ENCODE measurements around the gene DMD. TPM values are rescaled to one million over a fixed set of nuclear protein-coding genes. Genes with fewer than 3 reads are reported as not detected.

The DMD gene
- total RNA-seq, 2 experiments from 2014 or later, result 0.20 to 0.47 TPM

DNA sequence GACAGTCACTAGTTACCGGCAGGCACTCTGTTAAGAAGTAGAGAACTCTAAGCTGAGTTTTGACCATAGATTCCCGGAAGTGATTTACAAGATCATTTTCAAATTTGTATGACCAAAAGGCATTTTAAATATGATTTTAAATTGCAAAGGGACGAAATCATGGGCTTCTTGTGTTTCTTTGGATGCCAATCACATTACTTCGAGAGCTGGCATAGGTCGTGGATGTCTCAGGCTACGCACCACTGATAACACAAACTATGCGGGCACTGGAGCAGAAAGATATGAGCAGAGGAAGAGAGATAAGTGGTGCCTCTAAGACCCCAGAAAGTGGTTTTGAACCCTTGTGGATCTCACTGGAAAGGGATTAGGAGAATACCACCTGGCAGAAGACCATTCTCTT lies 1845.3 kb downstream of the DMD start:
- H3K27me3 ChIP-seq (ENCODE audit: control insufficient read depth in 1 of 2, insufficient read depth in 2 of 2, low read length in 2 of 2), result no peaks in the 10 kb centered on the region
- POLR2A ChIA-PET, result interaction anchor here (0.7 kb wide), 1 partner anchor 328 kb away, joined by 3 read pairs; no protein-coding TSS in a partner anchor
- ATAC-seq (ENCODE audit: poor library complexity) (no peak), DNase-seq (no peak)
- H3K9me3 ChIP-seq (ENCODE audit: control insufficient read depth in 1 of 2, insufficient read depth in 1 of 2, low read length in 2 of 2), result no peaks in the 10 kb centered on the region
- H3K4me3 ChIP-seq (ENCODE audit: low read length), result no peak overlapping the region
- CTCF ChIA-PET, result no interaction called here
- no peaks in the 10 kb centered on the region for H3K9me3 Mint-ChIP-seq
- no peaks in the 10 kb centered on the region for H3K36me3 ChIP-seq (ENCODE audit: insufficient read depth, low read length)
- H3K27ac ChIP-seq (ENCODE audit: low read depth in 1 of 2, low read length in 2 of 2), result no peak overlapping the region
- no peaks in the 10 kb centered on the region for H3K4me1 ChIP-seq (ENCODE audit: insufficient read depth, low read length)
- no peaks in the 10 kb centered on the region for H3K36me3 Mint-ChIP-seq (ENCODE audit: low read depth)
- H3K27ac Mint-ChIP-seq, result no peak overlapping the region
- intact Hi-C loops (cut with DNase I, micrococcal nuclease), result no loop called here
- H3K4me1 Mint-ChIP-seq (ENCODE audit: low read depth), result no peaks in the 10 kb centered on the region
- no peak overlapping the region for H3K4me3 Mint-ChIP-seq
- no peaks in the 10 kb centered on the region for H3K27me3 Mint-ChIP-seq
- TF ChIP-seq, protein P1, sequence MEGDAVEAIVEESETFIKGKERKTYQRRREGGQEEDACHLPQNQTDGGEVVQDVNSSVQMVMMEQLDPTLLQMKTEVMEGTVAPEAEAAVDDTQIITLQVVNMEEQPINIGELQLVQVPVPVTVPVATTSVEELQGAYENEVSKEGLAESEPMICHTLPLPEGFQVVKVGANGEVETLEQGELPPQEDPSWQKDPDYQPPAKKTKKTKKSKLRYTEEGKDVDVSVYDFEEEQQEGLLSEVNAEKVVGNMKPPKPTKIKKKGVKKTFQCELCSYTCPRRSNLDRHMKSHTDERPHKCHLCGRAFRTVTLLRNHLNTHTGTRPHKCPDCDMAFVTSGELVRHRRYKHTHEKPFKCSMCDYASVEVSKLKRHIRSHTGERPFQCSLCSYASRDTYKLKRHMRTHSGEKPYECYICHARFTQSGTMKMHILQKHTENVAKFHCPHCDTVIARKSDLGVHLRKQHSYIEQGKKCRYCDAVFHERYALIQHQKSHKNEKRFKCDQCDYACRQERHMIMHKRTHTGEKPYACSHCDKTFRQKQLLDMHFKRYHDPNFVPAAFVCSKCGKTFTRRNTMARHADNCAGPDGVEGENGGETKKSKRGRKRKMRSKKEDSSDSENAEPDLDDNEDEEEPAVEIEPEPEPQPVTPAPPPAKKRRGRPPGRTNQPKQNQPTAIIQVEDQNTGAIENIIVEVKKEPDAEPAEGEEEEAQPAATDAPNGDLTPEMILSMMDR (IDR thresholded peaks at IDR 0.05), result no peak

DNA sequence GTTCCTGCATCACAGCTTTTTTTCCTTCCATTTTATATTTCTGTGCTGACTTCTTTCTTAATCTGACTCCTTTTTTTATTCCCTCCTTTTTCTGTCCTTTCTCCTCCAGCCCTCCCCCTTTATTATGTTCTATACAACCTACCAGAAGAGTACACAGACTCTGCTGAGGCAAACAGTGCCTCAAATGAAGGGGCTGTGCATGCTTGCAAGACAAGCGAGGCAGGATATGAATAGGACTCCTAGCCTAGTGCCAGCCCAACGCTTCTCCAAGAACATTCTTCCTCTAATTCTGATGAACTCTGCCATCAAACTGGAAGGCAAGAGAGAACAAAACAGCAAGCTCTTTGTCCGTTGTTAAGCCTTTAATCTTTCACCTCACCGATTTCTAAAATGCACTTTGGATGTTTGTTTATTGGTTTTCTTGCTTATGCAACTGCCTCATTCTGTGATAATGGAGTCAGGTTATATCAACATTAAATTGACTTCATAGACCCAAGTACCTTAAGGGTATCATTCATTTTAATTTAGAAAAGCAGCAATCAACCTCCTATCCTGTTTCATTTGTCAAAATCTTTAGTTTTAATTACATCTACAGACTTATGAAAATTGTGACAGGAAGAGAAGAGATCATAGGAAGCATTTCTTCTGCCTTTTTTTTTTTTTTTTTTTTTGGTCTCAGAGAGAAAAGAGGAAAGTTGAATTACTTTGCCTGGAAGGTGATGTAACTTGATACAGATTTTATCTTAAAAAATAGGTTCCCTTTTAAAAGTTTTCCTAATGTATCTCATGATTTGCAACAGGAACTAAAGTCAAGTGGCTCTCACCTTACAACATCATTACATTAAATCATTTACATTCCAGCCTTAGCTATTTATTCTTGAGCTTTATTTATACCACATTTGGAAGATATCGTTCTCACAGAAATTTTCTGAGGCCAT lies 1854.8 kb downstream of the DMD start:
- no peak overlapping the region for H3K27ac ChIP-seq (ENCODE audit: low read depth in 1 of 2, low read length in 2 of 2)

DNA sequence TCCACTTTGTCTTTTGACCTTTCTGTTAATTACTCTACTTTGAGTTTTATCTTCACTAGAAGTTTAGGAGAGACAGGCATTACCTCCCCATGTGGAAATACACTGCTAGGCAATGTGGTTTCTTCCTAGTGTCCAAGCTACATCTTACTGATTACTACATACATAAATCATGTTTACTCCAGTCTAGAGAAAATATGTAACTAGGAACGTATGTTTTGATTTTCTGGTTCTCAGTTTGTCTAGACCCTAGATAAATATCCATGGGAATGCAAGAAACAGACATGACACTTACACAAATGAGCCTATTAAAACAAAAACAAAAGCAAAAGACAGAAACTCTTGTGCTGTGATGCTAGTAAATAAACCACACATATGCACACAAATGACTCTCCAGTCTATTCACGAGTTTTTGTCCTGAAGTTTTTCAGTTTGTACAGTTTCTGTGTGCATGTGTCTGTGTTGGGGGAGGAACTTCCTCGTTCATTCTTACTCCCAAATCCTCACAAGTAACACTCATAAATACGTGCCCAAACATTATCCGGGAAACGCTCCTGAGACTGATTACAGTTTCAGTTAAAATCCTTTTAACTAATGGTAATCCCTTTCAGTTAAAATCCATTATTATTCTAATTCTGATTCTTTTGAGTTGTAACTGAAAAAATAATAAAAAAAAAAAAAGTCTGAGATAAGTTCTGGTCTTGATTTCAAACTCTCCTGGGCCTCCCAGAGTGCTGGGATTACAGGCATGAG lies 1856.0 kb downstream of the DMD start:
- intact Hi-C loops (cut with DNase I, micrococcal nuclease), result no loop called here
- Histone ChIP-seq H3K27me3 (ENCODE audit: control insufficient read depth in 1 of 2, insufficient read depth in 2 of 2, low read length in 2 of 2) (no peaks in the 10 kb centered on the region), H3K4me1 (ENCODE audit: insufficient read depth, low read length) (no peaks in the 10 kb centered on the region), H3K27ac (ENCODE audit: low read depth in 1 of 2, low read length in 2 of 2) (no peak overlapping the region), H3K4me3 (ENCODE audit: low read length) (no peak overlapping the region), H3K36me3 (ENCODE audit: insufficient read depth, low read length) (no peaks in the 10 kb centered on the region), H3K9me3 (ENCODE audit: control insufficient read depth in 1 of 2, insufficient read depth in 1 of 2, low read length in 2 of 2) (no peaks in the 10 kb centered on the region)
- H3K27me3 Mint-ChIP-seq, result no peaks in the 10 kb centered on the region
- H3K36me3 Mint-ChIP-seq (ENCODE audit: low read depth), result no peaks in the 10 kb centered on the region
- DNase-seq (no peak), ATAC-seq (ENCODE audit: poor library complexity) (no peak)
- TF ChIP-seq, protein P1 (IDR thresholded peaks at IDR 0.05), result no peak
- ChIA-PET POLR2A (no interaction called here), CTCF (no interaction called here)
- H3K4me3 Mint-ChIP-seq, result no peak overlapping the region
- H3K27ac Mint-ChIP-seq, result no peak overlapping the region
- H3K9me3 Mint-ChIP-seq, result no peaks in the 10 kb centered on the region
- no peaks in the 10 kb centered on the region for H3K4me1 Mint-ChIP-seq (ENCODE audit: low read depth)

More for the DNA sequence above, 1854.8 kb downstream of the DMD start:
- Mint-ChIP-seq H3K4me3 (no peak overlapping the region), H3K4me1 (ENCODE audit: low read depth) (no peaks in the 10 kb centered on the region), H3K9me3 (no peaks in the 10 kb centered on the region), H3K27ac (no peak overlapping the region), H3K27me3 (no peaks in the 10 kb centered on the region), H3K36me3 (ENCODE audit: low read depth) (no peaks in the 10 kb centered on the region)
- ATAC-seq (ENCODE audit: poor library complexity) (no peak), DNase-seq (no peak)
- ChIA-PET POLR2A (no interaction called here), CTCF (no interaction called here)
- H3K27me3 ChIP-seq (ENCODE audit: control insufficient read depth in 1 of 2, insufficient read depth in 2 of 2, low read length in 2 of 2), result no peaks in the 10 kb centered on the region
- no peaks in the 10 kb centered on the region for H3K9me3 ChIP-seq (ENCODE audit: control insufficient read depth in 1 of 2, insufficient read depth in 1 of 2, low read length in 2 of 2)
- H3K4me3 ChIP-seq (ENCODE audit: low read length), result no peak overlapping the region
- no peaks in the 10 kb centered on the region for H3K36me3 ChIP-seq (ENCODE audit: insufficient read depth, low read length)
- intact Hi-C loops (cut with DNase I, micrococcal nuclease), result no loop called here
- no peaks in the 10 kb centered on the region for H3K4me1 ChIP-seq (ENCODE audit: insufficient read depth, low read length)
- TF ChIP-seq, protein P1 (IDR thresholded peaks at IDR 0.05), result no peak

Measured in CD4-positive, alpha-beta T cell (primary cell).